ENCODE data around the gene ZNF629. TPM values are rescaled to one million over a fixed set of nuclear protein-coding genes. Genes with fewer than 3 reads are reported as not detected.

Gene ZNF629
- total and polyA plus RNA-seq, 4 donors: 5.7 to 16.3 (median 9.0) TPM

DNA sequence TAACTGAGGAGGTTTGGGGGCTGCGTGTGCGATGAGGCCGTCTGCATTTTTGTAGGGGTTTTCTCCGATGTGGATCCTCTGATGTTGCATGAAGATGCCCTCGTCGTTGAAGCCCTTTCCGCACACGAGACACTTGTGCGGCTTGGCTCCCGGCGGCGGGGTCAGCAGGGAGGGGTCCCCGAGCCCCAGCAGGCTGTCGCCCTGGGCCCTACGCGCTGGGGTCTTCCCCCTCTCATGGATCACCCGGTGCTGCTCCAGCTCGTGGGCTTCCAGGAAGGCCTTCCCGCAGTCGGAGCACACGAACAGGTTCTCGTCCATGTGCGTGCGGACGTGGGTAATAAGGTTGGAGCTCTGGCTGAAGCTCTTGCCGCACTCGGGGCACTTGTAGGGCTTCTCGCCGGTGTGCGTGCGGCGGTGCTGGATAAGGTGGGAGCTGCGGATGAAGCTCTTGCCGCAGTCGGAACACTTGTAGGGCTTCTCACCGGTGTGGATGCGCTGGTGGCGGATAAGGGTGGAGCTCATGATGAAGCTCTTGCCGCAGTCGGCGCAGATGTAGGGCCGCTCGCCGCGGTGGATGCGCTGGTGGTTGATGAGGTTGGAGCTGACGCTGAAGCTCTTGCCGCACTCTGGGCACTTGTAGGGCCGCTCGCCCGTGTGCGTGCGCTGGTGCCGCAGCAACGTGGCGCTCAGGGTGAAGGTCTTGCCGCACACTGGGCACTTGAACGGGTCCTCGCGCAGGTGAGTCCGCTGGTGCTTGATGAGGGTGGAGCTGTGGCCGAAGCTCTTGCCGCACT is 4.3 kb downstream of the ZNF629 start:
- Histone ChIP-seq H3K9ac (ENCODE audit: insufficient read depth in 1 of 2, low read length in 2 of 2) (no peak overlapping the region), H3K27ac (ENCODE audit: low read depth in 1 of 2, low read length in 1 of 2) (no peak overlapping the region), H3K27me3 (ENCODE audit: control insufficient read depth in 3 of 3, insufficient read depth in 3 of 3, low read length in 2 of 3) (no peaks in the 10 kb centered on the region), H3K36me3 (ENCODE audit: control insufficient read depth in 4 of 4, insufficient read depth in 4 of 4, low read length in 4 of 4) (peaks cover 9 to 34% (median 20%) of the 10 kb centered on the region in 4 donors), H3K9me3 (ENCODE audit: control insufficient read depth in 4 of 4, insufficient read depth in 3 of 4, low read length in 3 of 4) (no peaks in the 10 kb centered on the region), H3K4me3 (no peak overlapping the region), H3K4me1 (ENCODE audit: control insufficient read depth in 5 of 5, insufficient read depth in 5 of 5, low read length in 5 of 5) (peaks cover 0 to 8% (median 4%) of the 10 kb centered on the region in 5 donors)
- DNase-seq: no peak
- TF ChIP-seq, protein P1, sequence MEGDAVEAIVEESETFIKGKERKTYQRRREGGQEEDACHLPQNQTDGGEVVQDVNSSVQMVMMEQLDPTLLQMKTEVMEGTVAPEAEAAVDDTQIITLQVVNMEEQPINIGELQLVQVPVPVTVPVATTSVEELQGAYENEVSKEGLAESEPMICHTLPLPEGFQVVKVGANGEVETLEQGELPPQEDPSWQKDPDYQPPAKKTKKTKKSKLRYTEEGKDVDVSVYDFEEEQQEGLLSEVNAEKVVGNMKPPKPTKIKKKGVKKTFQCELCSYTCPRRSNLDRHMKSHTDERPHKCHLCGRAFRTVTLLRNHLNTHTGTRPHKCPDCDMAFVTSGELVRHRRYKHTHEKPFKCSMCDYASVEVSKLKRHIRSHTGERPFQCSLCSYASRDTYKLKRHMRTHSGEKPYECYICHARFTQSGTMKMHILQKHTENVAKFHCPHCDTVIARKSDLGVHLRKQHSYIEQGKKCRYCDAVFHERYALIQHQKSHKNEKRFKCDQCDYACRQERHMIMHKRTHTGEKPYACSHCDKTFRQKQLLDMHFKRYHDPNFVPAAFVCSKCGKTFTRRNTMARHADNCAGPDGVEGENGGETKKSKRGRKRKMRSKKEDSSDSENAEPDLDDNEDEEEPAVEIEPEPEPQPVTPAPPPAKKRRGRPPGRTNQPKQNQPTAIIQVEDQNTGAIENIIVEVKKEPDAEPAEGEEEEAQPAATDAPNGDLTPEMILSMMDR (IDR thresholded peaks at IDR 0.05; ENCODE audit: control extremely low read depth, extremely low read depth): no peak
- no peak for ATAC-seq (ENCODE audit: insufficient read depth, low FRiP score)
- WGBS, 2 donors: 96 to 97% methylated on average over 63 of the region's 63 CpGs

DNA sequence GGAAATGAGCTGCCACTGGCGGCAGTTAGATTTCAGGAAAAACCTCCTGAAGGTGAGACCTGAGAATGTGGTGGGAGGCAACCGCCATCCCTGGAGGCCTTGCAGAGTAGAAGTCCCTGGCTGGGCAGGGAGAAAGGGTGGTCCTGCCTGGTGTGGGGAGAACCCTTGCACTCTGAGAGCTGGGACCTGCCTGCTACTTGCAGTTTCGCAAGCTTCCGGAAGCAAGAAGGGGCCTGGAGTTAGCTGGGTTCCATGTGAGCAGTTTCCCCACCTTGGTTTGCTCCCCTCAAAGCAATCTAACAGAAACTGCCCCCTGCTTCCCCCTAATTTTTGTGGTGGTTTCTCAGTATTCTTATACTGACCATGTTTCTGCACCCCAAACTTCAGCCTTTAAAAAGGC is 6.5 kb downstream of the ZNF629 start:
- DNase-seq: no peak
- Histone ChIP-seq H3K9ac (ENCODE audit: insufficient read depth in 1 of 2, low read length in 2 of 2) (no peak overlapping the region), H3K4me3 (no peak overlapping the region), H3K27me3 (ENCODE audit: control insufficient read depth in 3 of 3, insufficient read depth in 3 of 3, low read length in 2 of 3) (no peaks in the 10 kb centered on the region), H3K27ac (ENCODE audit: low read depth in 1 of 2, low read length in 1 of 2) (no peak overlapping the region), H3K9me3 (ENCODE audit: control insufficient read depth in 4 of 4, insufficient read depth in 3 of 4, low read length in 3 of 4) (no peaks in the 10 kb centered on the region), H3K36me3 (ENCODE audit: control insufficient read depth in 4 of 4, insufficient read depth in 4 of 4, low read length in 4 of 4) (peaks cover 9 to 34% (median 19%) of the 10 kb centered on the region in 4 donors), H3K4me1 (ENCODE audit: control insufficient read depth in 5 of 5, insufficient read depth in 5 of 5, low read length in 5 of 5) (peaks cover 0 to 5% (median 2%) of the 10 kb centered on the region in 5 donors)
- no peak for ATAC-seq (ENCODE audit: insufficient read depth, low FRiP score)
- WGBS, 2 donors: 21 to 85% methylated on average over 4 of the region's 4 CpGs
- TF ChIP-seq, protein P1 (IDR thresholded peaks at IDR 0.05; ENCODE audit: control extremely low read depth, extremely low read depth): no peak

DNA sequence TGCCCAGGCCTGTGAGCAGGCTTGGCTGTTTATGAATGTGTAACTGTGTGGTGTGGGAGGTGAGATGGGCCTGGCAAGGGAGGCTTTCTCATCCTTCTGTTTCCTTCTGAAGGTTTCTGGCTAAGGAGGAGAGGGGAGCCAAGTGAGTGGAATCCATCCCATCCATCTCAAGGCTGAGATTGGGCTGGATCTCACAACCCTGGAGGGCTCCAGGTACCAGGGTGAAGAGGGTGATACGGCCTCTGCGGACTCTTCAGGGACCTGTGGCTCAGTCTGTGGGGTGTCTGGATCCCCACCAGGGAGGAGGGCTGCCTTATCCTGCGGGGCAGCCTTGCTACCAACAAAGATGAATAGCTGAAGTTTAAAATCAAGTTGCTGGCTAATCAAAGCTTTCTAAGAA is 7.0 kb downstream of the ZNF629 start:
- no peaks in the 10 kb centered on the region for H3K27me3 ChIP-seq (ENCODE audit: control insufficient read depth in 3 of 3, insufficient read depth in 3 of 3, low read length in 2 of 3)
- peaks cover 9 to 34% (median 17%) of the 10 kb centered on the region in 4 donors for H3K36me3 ChIP-seq (ENCODE audit: control insufficient read depth in 4 of 4, insufficient read depth in 4 of 4, low read length in 4 of 4)
- no peak overlapping the region for H3K4me3 ChIP-seq
- H3K4me1 ChIP-seq (ENCODE audit: control insufficient read depth in 5 of 5, insufficient read depth in 5 of 5, low read length in 5 of 5): peaks cover 0 to 7% (median 2%) of the 10 kb centered on the region in 5 donors
- WGBS, 2 donors: 79 to 93% methylated on average over 3 of the region's 3 CpGs
- no peak overlapping the region for H3K9ac ChIP-seq (ENCODE audit: insufficient read depth in 1 of 2, low read length in 2 of 2)
- no peaks in the 10 kb centered on the region for H3K9me3 ChIP-seq (ENCODE audit: control insufficient read depth in 4 of 4, insufficient read depth in 3 of 4, low read length in 3 of 4)
- no peak for DNase-seq
- no peak for ATAC-seq (ENCODE audit: insufficient read depth, low FRiP score)
- TF ChIP-seq, protein P1 (IDR thresholded peaks at IDR 0.05; ENCODE audit: control extremely low read depth, extremely low read depth): no peak
- no peak overlapping the region for H3K27ac ChIP-seq (ENCODE audit: low read depth in 1 of 2, low read length in 1 of 2)
